Astrocyte (in vitro differentiated cells and primary cell): Measurements from ENCODE around the gene DDOST. TPM values are rescaled to one million over a fixed set of nuclear protein-coding genes. Genes with fewer than 3 reads are reported as not detected.

Source experiments
- DNase-seq: peaks from one replicate; pipeline ENCODE4 v3.0.0-alpha.2; 2010; ENCODE audit warnings: low read depth
- FAIRE-seq: peaks from 2 replicates; lab custom pipeline; 2011; peaks lifted over from hg19 to GRCh38; lab: Jason Lieb, UNC
- H2AFZ ChIP-seq: 2 replicates; pipeline ENCODE4 v1.6.0; 2012; ENCODE audit warnings: low read depth, low read length, inconsistent platforms
- H3K27ac ChIP-seq: 2 replicates; pipeline ENCODE4 v1.5.1; 2011; ENCODE audit warnings: low read depth, low read length, inconsistent platforms
- H3K27me3 ChIP-seq: 2 replicates; pipeline ENCODE4 v1.6.0; 2011; ENCODE audit warnings: low read length, inconsistent platforms; ENCODE audit not compliant: insufficient read depth
- H3K36me3 ChIP-seq: 2 replicates; pipeline ENCODE4 v1.5.1; 2011; ENCODE audit warnings: low read length, inconsistent platforms; ENCODE audit not compliant: insufficient read depth
- H3K4me1 ChIP-seq: 2 replicates; pipeline ENCODE4 v1.5.1; 2011; ENCODE audit warnings: low read length, inconsistent platforms; ENCODE audit not compliant: insufficient read depth
- H3K4me2 ChIP-seq: 2 replicates; pipeline ENCODE4 v1.6.0; 2012; ENCODE audit warnings: low read length, inconsistent platforms
- H3K4me3 ChIP-seq: 2 replicates; pipeline ENCODE4 v1.5.1; 2011; ENCODE audit warnings: low read depth, mild to moderate bottlenecking, low read length, inconsistent platforms; ENCODE audit not compliant: insufficient read depth
- H3K79me2 ChIP-seq: 2 replicates; pipeline ENCODE4 v1.6.0; 2012; ENCODE audit warnings: mild to moderate bottlenecking, low read length, inconsistent platforms; ENCODE audit not compliant: insufficient read depth
- H3K9ac ChIP-seq: 2 replicates; pipeline ENCODE4 v1.6.0; 2012; ENCODE audit warnings: mild to moderate bottlenecking, low read length, inconsistent platforms
- H3K9me3 ChIP-seq: 2 replicates; pipeline ENCODE4 v1.5.1; 2012; ENCODE audit warnings: low read depth, mild to moderate bottlenecking, low read length, inconsistent platforms; ENCODE audit not compliant: insufficient read depth
- H4K20me1 ChIP-seq: 2 replicates; pipeline ENCODE4 v1.6.0; 2012; ENCODE audit warnings: low read length, inconsistent platforms; ENCODE audit not compliant: insufficient read depth
- H3K27ac Mint-ChIP-seq: one replicate; pipeline ENCODE4 v1.8.0; 2021; ENCODE audit warnings: mild to moderate bottlenecking, mixed read lengths; ENCODE audit not compliant: unreplicated experiment
- H3K27me3 Mint-ChIP-seq: one replicate; pipeline ENCODE4 v1.8.0; 2021; ENCODE audit warnings: low read depth, mixed read lengths; ENCODE audit not compliant: unreplicated experiment
- H3K36me3 Mint-ChIP-seq: one replicate; pipeline ENCODE4 v1.8.0; 2021; ENCODE audit warnings: low read depth, mixed read lengths; ENCODE audit not compliant: unreplicated experiment
- H3K4me1 Mint-ChIP-seq: one replicate; pipeline ENCODE4 v1.8.0; 2021; ENCODE audit warnings: low read depth, mixed read lengths; ENCODE audit not compliant: unreplicated experiment
- H3K4me3 Mint-ChIP-seq: one replicate; pipeline ENCODE4 v1.8.0; 2021; ENCODE audit warnings: mild to moderate bottlenecking, moderate library complexity, mixed read lengths; ENCODE audit not compliant: unreplicated experiment
- H3K9me3 Mint-ChIP-seq: one replicate; pipeline ENCODE4 v1.8.0; 2021; ENCODE audit warnings: mild to moderate bottlenecking, mixed read lengths; ENCODE audit not compliant: unreplicated experiment
- CTCF ChIP-seq: IDR thresholded peaks from 2 replicates; pipeline ENCODE4 v1.5.1; 2011; ENCODE audit warnings: low read depth, mild to moderate bottlenecking, inconsistent platforms, low read length, moderate library complexity; ENCODE audit not compliant: insufficient read depth
- EZH2 ChIP-seq: IDR thresholded peaks from 2 replicates; pipeline ENCODE4 v1.6.1; 2012; ENCODE audit warnings: mild to moderate bottlenecking, low read length, inconsistent platforms; ENCODE audit not compliant: insufficient read depth
- total RNA-seq: library from RNA; stranded (reverse); gene quantifications from 2 replicates; pipeline ENCODE4 v1.2.1, GENCODE V29; 2021

The DDOST gene
- total RNA-seq, 1 donor from 2014 or later, result 327 TPM

DNA sequence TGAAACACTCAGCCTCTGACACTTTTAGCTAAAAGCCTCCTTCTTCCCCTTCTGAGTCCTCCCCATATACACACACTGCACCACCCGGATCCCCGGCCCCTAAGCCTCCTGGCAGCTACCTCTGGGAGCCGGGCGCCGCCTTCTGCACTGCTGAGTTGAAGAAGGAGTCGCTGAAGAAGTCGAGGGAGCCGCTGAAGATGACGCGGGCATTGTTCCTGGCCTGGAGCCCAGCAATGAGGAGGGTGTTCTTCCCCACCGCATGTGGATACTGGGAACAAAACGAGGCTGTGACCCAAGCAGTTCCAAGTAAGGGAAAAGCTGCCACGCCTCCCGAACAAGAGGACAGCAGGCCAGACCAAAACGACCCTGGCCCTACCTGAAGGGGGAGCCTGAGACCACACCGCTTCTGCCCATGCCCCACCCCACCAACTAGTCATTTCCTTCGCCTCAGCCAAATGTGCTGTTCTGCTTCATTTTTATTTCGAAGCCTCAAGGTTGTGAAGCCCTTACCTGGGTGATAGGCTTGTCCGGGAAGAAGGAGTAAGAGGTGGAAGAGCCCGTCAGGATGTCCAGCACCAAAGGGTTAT, 7.0 kb downstream of the DDOST start:
- Histone ChIP-seq H3K27ac (no peak overlapping the region), H3K4me2 (no peak overlapping the region), H3K4me1 (no peaks in the 10 kb centered on the region), H2AFZ (no peak overlapping the region), H3K4me3 (no peak overlapping the region), H3K36me3 (peaks cover 57% of the 10 kb centered on the region), H3K9ac (no peak overlapping the region), H4K20me1 (peaks cover 58% of the 10 kb centered on the region), H3K9me3 (no peaks in the 10 kb centered on the region), H3K27me3 (no peaks in the 10 kb centered on the region), H3K79me2 (peaks cover 41% of the 10 kb centered on the region)
- Mint-ChIP-seq H3K36me3 (peaks cover 32% of the 10 kb centered on the region), H3K4me3 (no peak overlapping the region), H3K9me3 (no peaks in the 10 kb centered on the region), H3K27me3 (no peaks in the 10 kb centered on the region), H3K4me1 (no peaks in the 10 kb centered on the region), H3K27ac (no peak overlapping the region)
- FAIRE-seq, result no peak
- no peak for TF ChIP-seq EZH2
- TF ChIP-seq CTCF, result no peak
- DNase-seq, result no peak

DNA sequence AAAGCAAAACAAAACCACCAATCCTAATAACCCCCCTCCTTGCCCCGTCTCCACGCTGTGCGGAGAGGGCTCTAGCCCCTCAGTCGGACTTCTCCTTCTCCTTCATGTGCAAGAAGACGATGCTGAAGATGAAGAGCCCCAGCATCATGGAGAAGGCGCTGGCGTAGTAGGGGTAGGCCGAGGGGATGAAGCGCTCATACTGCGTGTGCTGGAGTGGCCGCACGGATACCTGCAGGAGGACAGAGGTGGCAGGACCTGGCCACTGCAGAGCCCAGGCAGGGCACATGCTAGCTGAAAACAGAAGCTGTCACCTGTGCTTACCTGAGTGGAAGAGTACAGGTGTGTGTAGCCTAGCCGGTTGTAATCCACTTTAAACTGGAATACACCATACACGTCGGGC, 8.9 kb downstream of the DDOST start:
- FAIRE-seq (no peak), DNase-seq (no peak)
- H3K27me3 Mint-ChIP-seq, result no peaks in the 10 kb centered on the region
- peaks cover 58% of the 10 kb centered on the region for H3K36me3 ChIP-seq
- no peaks in the 10 kb centered on the region for H3K4me1 Mint-ChIP-seq
- H4K20me1 ChIP-seq, result peaks cover 43% of the 10 kb centered on the region
- no peak for TF ChIP-seq EZH2
- TF ChIP-seq CTCF, result no peak
- no peaks in the 10 kb centered on the region for H3K4me1 ChIP-seq
- no peak overlapping the region for H3K27ac Mint-ChIP-seq
- H3K4me3 ChIP-seq, result no peak overlapping the region
- peaks cover 31% of the 10 kb centered on the region for H3K36me3 Mint-ChIP-seq
- H3K9ac ChIP-seq, result no peak overlapping the region
- no peaks in the 10 kb centered on the region for H3K9me3 ChIP-seq
- no peak overlapping the region for H3K4me2 ChIP-seq
- H3K9me3 Mint-ChIP-seq, result no peaks in the 10 kb centered on the region
- no peak overlapping the region for H3K27ac ChIP-seq
- no peak overlapping the region for H3K4me3 Mint-ChIP-seq
- no peaks in the 10 kb centered on the region for H3K27me3 ChIP-seq
- no peak overlapping the region for H2AFZ ChIP-seq
- peaks cover 22% of the 10 kb centered on the region for H3K79me2 ChIP-seq

DNA sequence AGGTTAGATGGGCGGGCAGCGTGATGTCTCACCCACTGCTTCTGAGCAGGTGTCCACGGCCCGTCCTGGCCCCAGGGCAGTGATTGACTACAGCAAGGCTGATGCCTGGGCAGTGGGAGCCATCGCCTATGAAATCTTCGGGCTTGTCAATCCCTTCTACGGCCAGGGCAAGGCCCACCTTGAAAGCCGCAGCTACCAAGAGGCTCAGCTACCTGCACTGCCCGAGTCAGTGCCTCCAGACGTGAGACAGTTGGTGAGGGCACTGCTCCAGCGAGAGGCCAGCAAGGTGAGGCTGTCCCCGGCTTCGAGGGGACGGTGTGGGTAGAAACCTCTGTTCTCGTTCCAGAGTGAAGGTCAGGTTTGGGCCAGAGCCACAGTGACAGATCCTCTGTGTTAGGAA, 12.2 kb downstream of the DDOST start:
- Mint-ChIP-seq H3K4me3 (no peak overlapping the region), H3K9me3 (no peaks in the 10 kb centered on the region), H3K36me3 (peaks cover 23% of the 10 kb centered on the region), H3K27ac (no peak overlapping the region), H3K4me1 (no peaks in the 10 kb centered on the region), H3K27me3 (no peaks in the 10 kb centered on the region)
- DNase-seq, result no peak
- no peak for TF ChIP-seq CTCF
- no peak for TF ChIP-seq EZH2
- Histone ChIP-seq H3K9me3 (no peaks in the 10 kb centered on the region), H2AFZ (no peak overlapping the region), H3K4me3 (no peak overlapping the region), H3K36me3 (peaks cover 43% of the 10 kb centered on the region), H3K79me2 (no peaks in the 10 kb centered on the region), H3K4me1 (no peaks in the 10 kb centered on the region), H3K9ac (no peak overlapping the region), H3K27me3 (no peaks in the 10 kb centered on the region), H3K27ac (no peak overlapping the region), H3K4me2 (no peak overlapping the region), H4K20me1 (peaks cover 12% of the 10 kb centered on the region)
- no peak for FAIRE-seq
